Measurements from ENCODE around the gene HSPB6.

HSPB6 gene

GRCh38 chr19:35742121-35742724 is 14.6 kb downstream of the HSPB6 start, which contains the start of gene IGFLR1:
Gene IGFLR1, minus strand, starts transcription at chr19:35742452. Its CDS starts 1,272 bp downstream, at chr19:35741180.
- DNase-seq (no peak), ATAC-seq (ENCODE audit: insufficient read depth, low read depth) (no peak)
- H2AFZ ChIP-seq (ENCODE audit: low read depth, low read length), result no peak within 1 kb of the TSS
- peak within 1 kb of the TSS; percentile 99 for H3K4me2 ChIP-seq (ENCODE audit: insufficient read depth, low read length)
- TF ChIP-seq EZH2 (IDR thresholded peaks at IDR 0.05; ENCODE audit: borderline replicate concordance, low read depth, low read length, severe bottlenecking), result no peak
- no peak for TF ChIP-seq CTCF (IDR thresholded peaks at IDR 0.05; ENCODE audit: borderline replicate concordance, extremely low read depth, low read length, poor library complexity, severe bottlenecking)
- peaks cover 32% of the 10 kb centered on the region for H3K36me3 ChIP-seq (ENCODE audit: insufficient read depth, low read length)
- peak within 1 kb of the TSS in 1 of 2 experiments; percentile 88; a peak in 1 of 4 replicates for H3K4me3 ChIP-seq (ENCODE audit: low read depth in 1 of 2, low read length in 2 of 2)
- peak within 1 kb of the TSS; percentile 68 for H3K9ac ChIP-seq (ENCODE audit: low read depth, low read length)
- H3K79me2 ChIP-seq (ENCODE audit: insufficient read depth, low read length), result peaks cover 27% of the 10 kb centered on the region
- H3K4me1 ChIP-seq (ENCODE audit: insufficient read depth, low read length), result peaks cover 64% of the 10 kb centered on the region
- H4K20me1 ChIP-seq (ENCODE audit: insufficient read depth, low read length), result 0 out of 2 replicates have a peak, but pooled peaks cover 3% of the 10 kb centered on the region
- no peaks in the 10 kb centered on the region for H3K27me3 ChIP-seq (ENCODE audit: insufficient read depth, low read length, poor library complexity)
- no peaks in the 10 kb centered on the region for H3K9me3 ChIP-seq (ENCODE audit: insufficient read depth, low read length, severe bottlenecking)
- H3K27ac ChIP-seq (ENCODE audit: low read length), result no peak within 1 kb of the TSS

GRCh38 chr19:35741203-35741515 is 15.7 kb downstream of the HSPB6 start:
- Histone ChIP-seq H3K36me3 (ENCODE audit: insufficient read depth, low read length) (peaks cover 40% of the 10 kb centered on the region), H3K27me3 (ENCODE audit: insufficient read depth, low read length, poor library complexity) (no peaks in the 10 kb centered on the region), H3K9me3 (ENCODE audit: insufficient read depth, low read length, severe bottlenecking) (no peaks in the 10 kb centered on the region), H3K79me2 (ENCODE audit: insufficient read depth, low read length) (peaks cover 17% of the 10 kb centered on the region), H3K9ac (ENCODE audit: low read depth, low read length) (peak overlapping the region; percentile 68), H3K4me2 (ENCODE audit: insufficient read depth, low read length) (peak overlapping the region; percentile 99), H2AFZ (ENCODE audit: low read depth, low read length) (peak overlapping the region; percentile 96), H3K4me1 (ENCODE audit: insufficient read depth, low read length) (peaks cover 53% of the 10 kb centered on the region), H3K27ac (ENCODE audit: low read length) (peak overlapping the region; percentile 85), H4K20me1 (ENCODE audit: insufficient read depth, low read length) (0 out of 2 replicates have a peak, but pooled peaks cover 6% of the 10 kb centered on the region), H3K4me3 (ENCODE audit: low read depth in 1 of 2, low read length in 2 of 2) (peak overlapping the region; percentile 77 to 88; a peak in 3 of 4 replicates)
- DNase-seq (no peak), ATAC-seq (ENCODE audit: insufficient read depth, low read depth) (no peak)
- TF ChIP-seq EZH2 (IDR thresholded peaks at IDR 0.05; ENCODE audit: borderline replicate concordance, low read depth, low read length, severe bottlenecking), result no peak
- no peak for TF ChIP-seq CTCF (IDR thresholded peaks at IDR 0.05; ENCODE audit: borderline replicate concordance, extremely low read depth, low read length, poor library complexity, severe bottlenecking)

GRCh38 chr19:35740423-35741202 is 16.2 kb downstream of the HSPB6 start:
- ATAC-seq (ENCODE audit: insufficient read depth, low read depth) (peak; percentile 79), DNase-seq (peak; percentile 98)
- peaks cover 46% of the 10 kb centered on the region for H3K36me3 ChIP-seq (ENCODE audit: insufficient read depth, low read length)
- peak overlapping the region; percentile 85 for H3K27ac ChIP-seq (ENCODE audit: low read length)
- H2AFZ ChIP-seq (ENCODE audit: low read depth, low read length), result peak overlapping the region; percentile 96
- H3K27me3 ChIP-seq (ENCODE audit: insufficient read depth, low read length, poor library complexity), result no peaks in the 10 kb centered on the region
- peaks cover 11% of the 10 kb centered on the region; the same call in 1 of the 2 replicates for H3K79me2 ChIP-seq (ENCODE audit: insufficient read depth, low read length)
- H3K9me3 ChIP-seq (ENCODE audit: insufficient read depth, low read length, severe bottlenecking), result no peaks in the 10 kb centered on the region
- no peak for TF ChIP-seq EZH2 (IDR thresholded peaks at IDR 0.05; ENCODE audit: borderline replicate concordance, low read depth, low read length, severe bottlenecking)
- TF ChIP-seq CTCF (IDR thresholded peaks at IDR 0.05; ENCODE audit: borderline replicate concordance, extremely low read depth, low read length, poor library complexity, severe bottlenecking), result peak; percentile 34
- H3K4me2 ChIP-seq (ENCODE audit: insufficient read depth, low read length), result peak overlapping the region; percentile 99
- H4K20me1 ChIP-seq (ENCODE audit: insufficient read depth, low read length), result 0 out of 2 replicates have a peak, but pooled peaks cover 6% of the 10 kb centered on the region
- peak overlapping the region; percentile 68 for H3K9ac ChIP-seq (ENCODE audit: low read depth, low read length)
- peaks cover 49% of the 10 kb centered on the region for H3K4me1 ChIP-seq (ENCODE audit: insufficient read depth, low read length)
- H3K4me3 ChIP-seq (ENCODE audit: low read depth in 1 of 2, low read length in 2 of 2), result peak overlapping the region; percentile 77 to 88

All from DND-41 (cell line).